DOHH2 (cell line): ENCODE results near the gene CLPX.
"Not testable (repeated sequence)": the region's sequence is repeated elsewhere in the genome, so short reads cannot be mapped to it uniquely, and the experiment has no call there.

Experiments
- EZH2phosphoT487 ChIP-seq: fragments of 200-600 bp; sonication (generic); IDR thresholded peaks from 2 replicates; pipeline ENCODE4 v1.6.1; 2017; ENCODE audit warnings: borderline replicate concordance, mild to moderate bottlenecking, antibody characterized with exemption, low read length, moderate library complexity, mixed read lengths
- TF ChIP-seq, protein P1 (sequence below): fragments of 200-600 bp; sonication (generic); IDR thresholded peaks from one replicate; pipeline ENCODE4 v1.5.1; 2014; ENCODE audit warnings: antibody characterized with exemption, mild to moderate bottlenecking, low read depth, low read length; ENCODE audit not compliant: poor library complexity, severe bottlenecking

DNA sequence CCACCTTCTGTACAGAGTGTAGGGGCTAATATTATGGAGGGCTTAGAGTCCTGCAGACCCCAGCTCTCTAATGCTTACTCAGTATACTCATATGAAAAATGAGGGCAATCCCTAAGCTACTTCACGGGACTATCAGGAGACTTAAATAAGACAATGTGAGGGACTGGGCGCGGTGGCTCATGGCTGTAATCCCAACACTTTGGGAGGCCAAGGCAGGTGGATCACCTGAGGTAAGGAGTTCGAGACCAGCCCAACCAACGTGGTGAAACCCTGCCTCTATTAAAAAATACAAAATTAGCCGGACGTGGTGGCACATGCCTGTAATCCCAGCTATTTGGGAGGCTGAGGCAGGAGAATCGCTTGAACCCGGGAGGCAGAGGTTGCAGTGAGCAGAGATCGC, 85.3 kb downstream of the CLPX start:
- TF ChIP-seq, protein P1, sequence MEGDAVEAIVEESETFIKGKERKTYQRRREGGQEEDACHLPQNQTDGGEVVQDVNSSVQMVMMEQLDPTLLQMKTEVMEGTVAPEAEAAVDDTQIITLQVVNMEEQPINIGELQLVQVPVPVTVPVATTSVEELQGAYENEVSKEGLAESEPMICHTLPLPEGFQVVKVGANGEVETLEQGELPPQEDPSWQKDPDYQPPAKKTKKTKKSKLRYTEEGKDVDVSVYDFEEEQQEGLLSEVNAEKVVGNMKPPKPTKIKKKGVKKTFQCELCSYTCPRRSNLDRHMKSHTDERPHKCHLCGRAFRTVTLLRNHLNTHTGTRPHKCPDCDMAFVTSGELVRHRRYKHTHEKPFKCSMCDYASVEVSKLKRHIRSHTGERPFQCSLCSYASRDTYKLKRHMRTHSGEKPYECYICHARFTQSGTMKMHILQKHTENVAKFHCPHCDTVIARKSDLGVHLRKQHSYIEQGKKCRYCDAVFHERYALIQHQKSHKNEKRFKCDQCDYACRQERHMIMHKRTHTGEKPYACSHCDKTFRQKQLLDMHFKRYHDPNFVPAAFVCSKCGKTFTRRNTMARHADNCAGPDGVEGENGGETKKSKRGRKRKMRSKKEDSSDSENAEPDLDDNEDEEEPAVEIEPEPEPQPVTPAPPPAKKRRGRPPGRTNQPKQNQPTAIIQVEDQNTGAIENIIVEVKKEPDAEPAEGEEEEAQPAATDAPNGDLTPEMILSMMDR: not testable (repeated sequence)
- not testable (repeated sequence) for TF ChIP-seq EZH2phosphoT487
